Fibroblast of lung (primary cell): ENCODE measurements around the gene PDE10A. TPM values are rescaled to one million over a fixed set of nuclear protein-coding genes. Genes with fewer than 3 reads are reported as not detected.
"Not testable (repeated sequence)": the region's sequence is repeated elsewhere in the genome, so short reads cannot be mapped to it uniquely, and the experiment has no call there.

Experiments used
- DNase-seq, 2 donors: peaks; one replicate each; pipeline versions ENCODE4 v3.0.0 to v3.0.0-alpha.2; 2010; ENCODE audit warnings: low read depth in 2 of 2
- H2AFZ ChIP-seq: 2 replicates; pipeline ENCODE4 v1.5.1; 2012; ENCODE audit warnings: low read length, control low read depth, inconsistent platforms
- H3K27ac ChIP-seq: 2 replicates; pipeline ENCODE4 v1.5.1; 2011; ENCODE audit warnings: low read length, control low read depth; ENCODE audit not compliant: insufficient read depth
- H3K27me3 ChIP-seq: 2 replicates; pipeline ENCODE4 v1.5.1; 2011; ENCODE audit warnings: mild to moderate bottlenecking, low read length; ENCODE audit not compliant: control insufficient read depth, insufficient read depth
- H3K36me3 ChIP-seq: 2 replicates; pipeline ENCODE4 v1.5.1; 2011; ENCODE audit warnings: low read length; ENCODE audit not compliant: control insufficient read depth, insufficient read depth
- H3K4me1 ChIP-seq: 2 replicates; pipeline ENCODE4 v1.5.1; 2011; ENCODE audit warnings: low read length; ENCODE audit not compliant: control insufficient read depth, insufficient read depth; ENCODE audit errors: extremely low read depth
- H3K4me2 ChIP-seq: 2 replicates; pipeline ENCODE4 v1.5.1; 2011; ENCODE audit warnings: low read length, control low read depth; ENCODE audit not compliant: insufficient read depth; ENCODE audit errors: extremely low read depth
- H3K4me3 ChIP-seq, 4 experiments: fragments of 200-600 bp in 1 of 4; sonication (generic) in 1 of 4; replicated peaks in 1 of 4; 2 replicates each; pipeline ENCODE4 v1.5.1; 2011 to 2016; ENCODE audit warnings: low read length in 4 of 4, low read depth in 3 of 4, mild to moderate bottlenecking in 3 of 4, control low read depth in 2 of 4, inconsistent platforms in 1 of 4, mixed read lengths in 1 of 4; ENCODE audit not compliant: insufficient read depth in 1 of 4; ENCODE audit errors: control extremely low read depth in 1 of 4
- H3K79me2 ChIP-seq: 2 replicates; pipeline ENCODE4 v1.5.1; 2012; ENCODE audit warnings: mild to moderate bottlenecking, low read length, inconsistent platforms; ENCODE audit not compliant: control insufficient read depth, insufficient read depth
- H3K9ac ChIP-seq: 2 replicates; pipeline ENCODE4 v1.5.1; 2011; ENCODE audit warnings: mild to moderate bottlenecking, low read length, control low read depth; ENCODE audit not compliant: insufficient read depth
- H3K9me3 ChIP-seq: 2 replicates; pipeline ENCODE4 v1.5.1; 2012; ENCODE audit warnings: low read depth, low read length; ENCODE audit not compliant: control insufficient read depth, insufficient read depth
- H4K20me1 ChIP-seq: 2 replicates; pipeline ENCODE4 v1.5.1; 2011; ENCODE audit warnings: low read length; ENCODE audit not compliant: control insufficient read depth, insufficient read depth; ENCODE audit errors: extremely low read depth
- EZH2 ChIP-seq: IDR thresholded peaks from 2 replicates; pipeline ENCODE4 v1.5.1; 2012; ENCODE audit warnings: low read length, control low read depth, mild to moderate bottlenecking; ENCODE audit errors: missing control alignments
- polyA plus RNA-seq, 2 donors: library from polyadenylated mRNA; depleted of rRNA in 1 of 2; stranded (reverse) in 1 of 2; unstranded in 1 of 2; fragments of >200 nt; gene quantifications; 2 replicates each; pipeline ENCODE4 v1.2.1, GENCODE V29; 2011 to 2012; ENCODE audit warnings: missing spikeins in 1 of 2
- total RNA-seq: library from RNA; depleted of rRNA; stranded (reverse); fragments of >200 nt; gene quantifications from 2 replicates; pipeline ENCODE4 v1.2.1, GENCODE V29; 2014
- TF ChIP-seq, protein P1 (sequence below), 2 donors: IDR thresholded peaks in 1 of 2; conservative IDR thresholded peaks in 1 of 2; 1 replicate in 1 of 2; 2 replicates in 1 of 2; pipeline ENCODE4 v1.5.1; 2011 to 2012; ENCODE audit warnings: low read length in 2 of 2, control low read depth in 1 of 2, inconsistent platforms in 1 of 2, low read depth in 1 of 2, mild to moderate bottlenecking in 1 of 2

The PDE10A gene
- total and polyA plus RNA-seq, 2 donors (not counting 1 experiment from before 2014, with no cell fraction given): under 0.01 to 0.19 TPM

DNA sequence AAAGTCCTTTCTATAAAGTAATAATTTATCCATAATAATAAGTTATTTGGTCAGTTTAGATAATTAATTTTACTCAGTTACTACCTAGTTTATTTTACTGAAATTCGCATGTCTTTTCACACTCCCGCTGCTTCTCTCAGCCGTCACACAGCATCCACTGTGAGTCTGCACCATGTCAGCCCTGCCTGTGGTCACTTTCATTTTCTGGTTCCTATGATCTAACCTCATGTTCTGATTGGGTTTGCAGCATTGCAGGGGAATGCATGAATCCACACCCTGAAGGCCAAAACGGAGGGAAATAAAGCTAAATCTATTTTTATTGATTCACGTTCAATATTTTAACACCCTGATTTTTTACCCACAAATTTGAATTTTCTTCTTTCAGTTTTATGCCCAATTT, 47.4 kb downstream of the PDE10A start:
- H2AFZ ChIP-seq: no peak overlapping the region
- no peaks in the 10 kb centered on the region for H3K79me2 ChIP-seq
- H4K20me1 ChIP-seq: no peaks in the 10 kb centered on the region
- peak in 1 of 2 donors; percentile 12 for DNase-seq
- H3K9me3 ChIP-seq: no peaks in the 10 kb centered on the region
- H3K4me2 ChIP-seq: no peak overlapping the region
- H3K27me3 ChIP-seq: no peaks in the 10 kb centered on the region
- H3K36me3 ChIP-seq: no peaks in the 10 kb centered on the region
- H3K27ac ChIP-seq: no peak overlapping the region
- no peak overlapping the region for H3K9ac ChIP-seq
- TF ChIP-seq, protein P1, sequence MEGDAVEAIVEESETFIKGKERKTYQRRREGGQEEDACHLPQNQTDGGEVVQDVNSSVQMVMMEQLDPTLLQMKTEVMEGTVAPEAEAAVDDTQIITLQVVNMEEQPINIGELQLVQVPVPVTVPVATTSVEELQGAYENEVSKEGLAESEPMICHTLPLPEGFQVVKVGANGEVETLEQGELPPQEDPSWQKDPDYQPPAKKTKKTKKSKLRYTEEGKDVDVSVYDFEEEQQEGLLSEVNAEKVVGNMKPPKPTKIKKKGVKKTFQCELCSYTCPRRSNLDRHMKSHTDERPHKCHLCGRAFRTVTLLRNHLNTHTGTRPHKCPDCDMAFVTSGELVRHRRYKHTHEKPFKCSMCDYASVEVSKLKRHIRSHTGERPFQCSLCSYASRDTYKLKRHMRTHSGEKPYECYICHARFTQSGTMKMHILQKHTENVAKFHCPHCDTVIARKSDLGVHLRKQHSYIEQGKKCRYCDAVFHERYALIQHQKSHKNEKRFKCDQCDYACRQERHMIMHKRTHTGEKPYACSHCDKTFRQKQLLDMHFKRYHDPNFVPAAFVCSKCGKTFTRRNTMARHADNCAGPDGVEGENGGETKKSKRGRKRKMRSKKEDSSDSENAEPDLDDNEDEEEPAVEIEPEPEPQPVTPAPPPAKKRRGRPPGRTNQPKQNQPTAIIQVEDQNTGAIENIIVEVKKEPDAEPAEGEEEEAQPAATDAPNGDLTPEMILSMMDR (conservative IDR thresholded peaks at IDR 0.05 in 1 of 2, IDR thresholded peaks at IDR 0.05 in 1 of 2; ENCODE audit: low read depth in 1 of 2, low read length in 2 of 2): no peak
- TF ChIP-seq EZH2: no peak
- no peaks in the 10 kb centered on the region for H3K4me1 ChIP-seq
- H3K4me3 ChIP-seq: no peak overlapping the region

DNA sequence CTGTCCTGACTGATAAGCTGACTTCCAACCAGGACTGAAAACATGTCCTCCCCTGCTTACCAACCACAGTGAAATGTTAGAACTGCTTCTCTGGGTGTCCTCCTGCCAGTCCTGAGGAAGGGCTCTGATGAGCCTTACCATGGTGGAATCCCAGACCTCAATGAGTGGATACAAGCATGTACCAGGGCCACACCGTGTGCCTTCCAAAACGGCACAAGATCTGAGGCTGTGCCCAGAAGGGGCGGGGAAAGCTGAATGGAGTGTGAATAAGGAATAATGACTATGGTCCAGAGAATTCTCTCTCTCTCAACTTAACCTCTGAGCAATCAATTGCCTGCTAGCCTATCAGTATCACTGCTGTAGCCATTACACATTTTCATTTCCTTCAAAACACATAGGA, 51.7 kb downstream of the PDE10A start:
- H3K27ac ChIP-seq: no peak overlapping the region
- no peaks in the 10 kb centered on the region for H3K9me3 ChIP-seq
- H3K79me2 ChIP-seq: no peaks in the 10 kb centered on the region
- no peaks in the 10 kb centered on the region for H3K4me1 ChIP-seq
- no peak overlapping the region for H3K4me2 ChIP-seq
- H3K36me3 ChIP-seq: no peaks in the 10 kb centered on the region
- no peak overlapping the region for H2AFZ ChIP-seq
- no peak for TF ChIP-seq EZH2
- TF ChIP-seq, protein P1 (conservative IDR thresholded peaks at IDR 0.05 in 1 of 2, IDR thresholded peaks at IDR 0.05 in 1 of 2; ENCODE audit: low read depth in 1 of 2, low read length in 2 of 2): no peak
- H4K20me1 ChIP-seq: no peaks in the 10 kb centered on the region
- H3K9ac ChIP-seq: no peak overlapping the region
- no peaks in the 10 kb centered on the region for H3K27me3 ChIP-seq
- no peak overlapping the region for H3K4me3 ChIP-seq
- no peak for DNase-seq

DNA sequence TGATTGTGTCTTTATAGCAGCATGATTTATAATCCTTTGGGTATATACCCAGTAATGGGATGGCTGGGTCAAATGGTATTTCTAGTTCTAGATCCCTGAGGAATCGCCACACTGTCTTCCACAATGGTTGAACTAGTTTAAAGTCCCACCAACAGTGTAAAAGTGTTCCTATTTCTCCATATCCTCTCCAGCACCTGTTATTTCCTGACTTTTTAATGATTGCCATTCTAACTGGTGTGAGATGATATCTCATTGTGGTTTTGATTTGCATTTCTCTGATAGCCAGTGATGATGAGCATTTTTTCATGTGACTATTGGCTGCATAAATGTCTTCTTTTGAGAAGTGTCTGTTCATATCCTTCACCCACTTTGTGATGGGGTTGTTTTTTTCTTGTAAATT, 54.5 kb downstream of the PDE10A start:
- H3K27ac ChIP-seq, H3K9me3 ChIP-seq, H3K4me2 ChIP-seq, H3K27me3 ChIP-seq, DNase-seq, H4K20me1 ChIP-seq, H3K9ac ChIP-seq, H3K36me3 ChIP-seq, H3K79me2 ChIP-seq, H3K4me1 ChIP-seq, H2AFZ ChIP-seq, H3K4me3 ChIP-seq: not testable (repeated sequence)

- H3K79me2 ChIP-seq: no peaks in the 10 kb centered on the region
- H3K36me3 ChIP-seq: no peaks in the 10 kb centered on the region
- no peaks in the 10 kb centered on the region for H4K20me1 ChIP-seq
- no peak overlapping the region for H3K4me2 ChIP-seq
- H3K4me3 ChIP-seq: no peak overlapping the region
- DNase-seq: no peak
- no peaks in the 10 kb centered on the region for H3K9me3 ChIP-seq
- no peaks in the 10 kb centered on the region for H3K4me1 ChIP-seq
- no peak overlapping the region for H3K27ac ChIP-seq
- H3K9ac ChIP-seq: no peak overlapping the region
- no peak for TF ChIP-seq EZH2
- TF ChIP-seq, protein P1 (conservative IDR thresholded peaks at IDR 0.05 in 1 of 2, IDR thresholded peaks at IDR 0.05 in 1 of 2; ENCODE audit: low read depth in 1 of 2, low read length in 2 of 2): no peak
- H3K27me3 ChIP-seq: no peaks in the 10 kb centered on the region
- H2AFZ ChIP-seq: no peak overlapping the region
Observed at GRCh38 chr6:165606740-165607008, 56.4 kb downstream of the PDE10A start.
